HG02571 (cell line): ENCODE results near the gene ALS2.
A peak's percentile ranks its signal among the peaks of the same experiment; 100 is the strongest.
"Not testable (repeated sequence)": the region's sequence is repeated elsewhere in the genome, so short reads cannot be mapped to it uniquely, and the experiment has no call there.

Experiments
- ATAC-seq: cut with Tn5 transposase; IDR thresholded peaks from one replicate; pipeline ENCODE4 v1.9.1; 2021; ENCODE audit warnings: mild to moderate bottlenecking, moderate library complexity; ENCODE audit not compliant: unreplicated experiment

The ALS2 gene

DNA sequence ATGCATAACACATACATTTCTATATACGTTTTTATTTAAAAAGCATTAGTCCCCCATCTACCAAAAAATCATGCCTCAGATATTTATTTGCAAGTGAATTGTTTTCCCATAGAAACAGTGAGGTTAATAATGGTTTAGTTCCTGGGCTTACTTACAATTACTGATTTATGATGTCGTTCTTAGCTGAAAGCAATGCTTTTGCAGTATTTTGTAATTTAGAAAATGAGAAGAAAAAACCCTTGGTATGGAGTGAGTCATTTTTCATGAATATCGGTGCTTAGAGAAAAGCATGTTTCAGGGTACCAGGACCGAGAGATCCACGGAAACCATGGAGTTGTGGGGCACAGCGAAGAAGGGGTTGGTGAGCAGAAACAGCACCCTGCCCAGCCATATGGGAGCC lies 13.6 kb upstream of the ALS2 start:
- ATAC-seq, result no peak

DNA sequence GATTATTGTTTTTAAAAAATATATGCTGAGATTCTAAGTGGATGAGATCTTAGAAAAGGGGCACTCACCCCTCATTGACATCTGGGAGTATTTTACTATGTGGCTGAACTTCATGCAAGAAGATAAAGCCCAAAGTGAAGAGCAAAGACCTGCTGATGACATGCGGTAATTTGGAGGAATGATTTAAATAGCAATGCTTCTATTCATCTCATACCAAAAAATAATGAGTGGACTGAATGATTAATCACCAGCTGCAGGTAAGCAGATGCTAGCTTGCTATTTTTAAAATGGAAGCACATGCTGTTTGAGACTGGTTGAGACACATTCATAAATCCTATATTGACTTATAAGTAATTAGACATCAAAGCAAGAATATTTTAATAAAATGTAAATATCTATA lies 12.9 kb upstream of the ALS2 start:
- no peak for ATAC-seq

DNA sequence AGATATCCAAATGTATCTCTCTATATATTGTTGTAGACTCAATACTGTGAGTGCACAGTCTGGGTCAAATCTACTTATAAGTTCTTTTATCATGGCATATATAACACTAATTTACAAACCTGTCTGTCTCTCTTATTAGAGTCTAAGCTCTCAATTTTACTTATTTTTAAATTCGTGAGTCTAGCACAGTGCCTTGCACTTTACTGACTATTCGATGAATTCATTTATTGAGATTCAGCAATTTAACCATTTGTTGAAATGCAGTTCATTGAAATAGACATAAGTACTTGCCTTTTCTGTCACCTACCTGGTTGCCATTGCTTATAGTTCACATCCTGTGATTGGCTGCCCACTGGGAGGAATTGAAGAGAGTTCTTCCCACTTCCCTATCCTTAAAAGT lies 10.3 kb upstream of the ALS2 start:
- no peak for ATAC-seq

DNA sequence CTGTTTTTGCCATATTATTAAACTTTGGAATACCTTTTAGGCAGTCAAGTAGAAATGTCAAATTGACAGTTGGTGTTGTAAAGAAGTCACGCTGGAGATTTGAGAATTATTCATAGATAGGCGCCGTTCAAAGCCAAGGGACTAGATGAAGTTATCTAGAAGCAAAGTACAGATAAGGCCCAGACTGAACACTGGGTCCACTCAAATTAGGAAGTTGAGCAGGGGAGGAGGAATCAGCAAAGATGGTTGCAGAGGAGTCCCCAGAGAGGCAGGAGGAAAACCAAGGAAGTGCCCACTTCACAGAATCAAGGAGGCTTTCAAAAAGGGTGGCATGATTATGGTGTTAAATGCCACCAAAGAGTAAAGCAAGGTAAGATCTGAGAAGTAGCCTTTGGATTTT lies 9.6 kb upstream of the ALS2 start:
- ATAC-seq, result no peak

DNA sequence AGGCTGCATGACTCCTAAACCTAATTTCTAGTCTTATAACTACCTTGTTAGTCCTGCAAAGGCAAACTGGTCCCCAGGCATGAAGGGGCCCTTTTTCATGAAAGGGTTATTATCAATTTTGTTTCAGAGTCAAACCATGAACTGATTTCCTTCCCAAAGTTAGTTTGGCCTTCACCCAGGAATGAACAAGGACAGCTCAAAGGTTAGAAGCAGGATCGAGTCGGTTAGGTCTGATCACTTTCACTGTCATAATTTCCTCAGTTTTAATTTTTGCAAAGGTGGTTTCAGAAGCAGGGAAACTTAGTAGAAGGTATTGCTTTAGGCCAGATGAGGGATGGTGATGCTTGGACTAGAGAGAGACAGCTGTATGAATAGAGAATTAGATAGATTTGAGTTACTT lies 8.7 kb upstream of the ALS2 start:
- ATAC-seq, result no peak

DNA sequence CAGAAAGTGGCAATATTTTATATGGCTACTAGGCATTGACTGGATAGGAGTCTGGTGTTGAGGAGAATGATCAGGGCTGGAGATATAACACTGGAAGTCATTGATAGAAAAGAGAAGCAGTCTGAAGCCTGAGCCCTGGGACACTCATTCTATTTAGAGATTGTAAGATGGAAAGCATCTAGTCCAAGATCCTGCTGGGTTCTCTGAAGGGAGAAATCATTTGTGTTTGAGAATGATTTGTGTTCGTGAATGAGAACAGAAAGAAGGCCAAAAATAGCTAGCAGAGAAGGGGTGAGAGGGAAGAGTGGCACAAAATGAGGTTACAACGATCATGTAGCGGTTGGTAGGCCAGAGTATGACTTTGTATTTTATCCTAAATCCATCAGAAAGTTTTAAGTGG lies 7.6 kb upstream of the ALS2 start:
- no peak for ATAC-seq

DNA sequence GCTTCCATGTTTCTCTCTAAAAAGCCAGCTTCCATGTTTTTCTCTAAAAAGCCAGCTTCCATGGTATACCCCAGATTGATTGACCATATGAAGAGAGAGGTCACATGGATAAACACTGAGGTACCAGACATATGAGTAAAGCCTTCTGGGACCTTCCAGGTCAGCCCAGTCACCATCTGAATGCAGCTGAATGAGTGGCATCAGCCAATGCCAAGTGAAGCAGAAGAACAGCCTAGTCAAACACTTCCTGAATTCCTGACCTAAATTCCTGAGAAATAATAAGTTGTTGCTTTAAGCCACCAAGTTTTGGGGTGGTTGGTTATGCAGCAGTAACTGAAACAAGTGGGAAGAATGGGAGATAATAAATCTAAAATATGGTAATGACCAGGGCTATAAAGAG lies 5.7 kb upstream of the ALS2 start:
- no peak for ATAC-seq

DNA sequence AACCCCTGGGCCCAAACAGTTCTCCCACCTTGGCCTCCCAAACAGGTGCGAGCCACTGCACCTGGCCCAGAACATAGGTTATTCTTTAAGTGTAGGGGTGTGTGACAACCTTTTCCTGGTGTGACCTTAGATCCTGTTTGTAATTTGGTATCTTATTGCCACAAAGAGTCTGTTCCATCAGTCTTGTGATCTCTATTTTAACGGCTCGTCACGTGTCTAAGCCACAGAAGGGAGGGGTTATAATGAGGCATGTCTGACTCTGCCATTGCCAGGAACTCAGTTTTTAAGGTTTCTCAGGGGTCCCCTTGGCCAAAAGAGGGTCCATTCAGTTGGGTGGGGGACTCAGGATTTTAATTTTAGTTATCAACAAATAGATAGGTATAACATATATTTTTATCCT lies 4.4 kb upstream of the ALS2 start:
- no peak for ATAC-seq

DNA sequence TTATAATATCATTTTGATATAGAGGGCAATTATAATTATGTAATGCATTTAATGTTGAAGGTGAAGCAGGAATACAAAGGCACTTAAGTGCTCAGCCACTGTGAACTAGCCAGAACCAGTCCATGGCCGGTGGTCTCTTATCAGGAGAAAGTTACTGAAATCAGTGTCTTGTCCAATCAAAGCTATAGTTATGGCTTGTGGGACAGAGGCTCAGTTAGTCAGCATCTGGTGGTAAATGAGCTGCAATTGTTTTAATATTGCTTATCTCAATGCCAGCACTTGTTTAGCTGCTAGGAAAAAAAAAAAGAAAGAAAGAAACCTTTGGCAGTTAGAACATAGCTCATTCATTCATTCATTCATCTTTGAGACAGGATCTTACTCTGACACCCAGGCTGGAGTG lies 3.8 kb upstream of the ALS2 start:
- no peak for ATAC-seq

DNA sequence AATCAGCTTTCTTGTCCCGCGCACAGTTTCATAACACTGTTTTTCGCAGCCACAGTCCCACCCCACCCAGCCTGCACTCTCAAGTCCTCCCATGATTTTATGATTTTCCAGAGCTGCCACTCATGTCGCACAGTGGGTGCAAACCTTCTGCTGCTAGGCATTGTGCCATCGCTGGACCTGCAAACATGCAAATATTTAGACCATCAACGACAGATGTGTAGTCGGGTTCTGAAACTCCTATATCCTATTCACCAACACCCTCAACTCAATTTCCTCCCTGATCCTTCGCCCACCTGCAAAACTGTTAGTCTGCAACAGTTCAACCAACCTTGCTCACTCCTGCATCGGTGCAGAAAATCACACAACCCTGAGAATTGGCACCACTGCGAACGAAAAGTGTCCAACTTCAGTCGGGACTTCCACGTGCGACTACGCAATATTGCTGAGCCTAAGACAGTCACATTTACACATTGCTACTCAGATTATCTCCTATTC lies 871 bp upstream of the ALS2 start:
- ATAC-seq, result peak; percentile 1

DNA sequence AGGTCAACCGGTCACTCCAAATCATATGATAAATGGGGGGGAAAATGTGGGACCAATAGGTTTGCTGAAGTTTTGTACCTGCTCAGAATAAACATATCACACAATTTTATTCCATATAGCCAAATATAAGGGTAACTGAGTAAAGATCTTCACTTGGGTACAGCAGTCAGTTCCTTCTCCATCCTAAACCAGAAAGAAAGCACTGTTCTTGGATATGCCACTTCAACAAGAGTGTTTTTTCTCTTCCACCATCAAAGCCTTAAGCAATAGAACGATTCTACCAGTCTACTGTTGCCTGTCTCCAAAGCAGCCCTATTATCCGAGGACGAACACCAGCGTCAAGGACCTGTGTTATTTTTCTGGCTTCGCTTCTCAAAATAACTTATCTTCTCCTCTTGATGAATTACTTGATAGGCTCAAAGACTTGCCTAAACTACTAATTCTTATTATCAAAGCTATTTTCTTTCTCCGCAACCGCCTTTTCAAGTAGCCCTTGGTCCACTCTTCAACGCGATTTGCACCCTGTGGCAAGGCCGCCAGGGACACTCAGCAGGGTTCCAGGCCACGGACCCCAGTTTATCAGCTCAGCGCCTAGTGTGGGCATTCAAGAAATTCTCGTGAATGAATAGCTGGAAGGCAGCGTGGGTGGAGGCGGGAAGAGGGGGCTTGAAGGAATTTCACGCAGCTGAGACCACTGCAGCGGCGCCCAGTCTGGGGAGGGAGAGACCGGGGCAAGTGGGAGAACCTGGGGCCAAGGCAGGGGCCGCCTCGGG lies 646 bp downstream of the ALS2 start:
- ATAC-seq, result peak; percentile 2

DNA sequence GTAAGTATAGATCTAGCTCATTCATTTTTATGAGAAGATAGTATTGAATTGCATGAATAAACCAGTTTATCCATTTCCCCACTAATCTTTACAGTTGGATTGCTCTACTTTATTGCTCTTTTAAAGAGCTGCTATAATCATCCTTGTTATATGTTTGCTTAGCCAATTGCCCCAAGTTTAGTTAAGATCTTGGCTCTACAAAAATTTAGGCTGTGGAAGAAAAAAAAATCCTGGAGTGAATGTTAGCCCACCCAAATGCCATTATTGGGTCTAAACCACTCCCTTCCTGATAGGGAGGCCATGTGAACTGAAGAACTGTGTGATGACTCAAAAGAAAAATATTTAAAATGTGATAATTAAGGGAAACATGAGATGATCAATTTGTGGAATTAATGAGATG lies 2.9 kb downstream of the ALS2 start:
- no peak for ATAC-seq

DNA sequence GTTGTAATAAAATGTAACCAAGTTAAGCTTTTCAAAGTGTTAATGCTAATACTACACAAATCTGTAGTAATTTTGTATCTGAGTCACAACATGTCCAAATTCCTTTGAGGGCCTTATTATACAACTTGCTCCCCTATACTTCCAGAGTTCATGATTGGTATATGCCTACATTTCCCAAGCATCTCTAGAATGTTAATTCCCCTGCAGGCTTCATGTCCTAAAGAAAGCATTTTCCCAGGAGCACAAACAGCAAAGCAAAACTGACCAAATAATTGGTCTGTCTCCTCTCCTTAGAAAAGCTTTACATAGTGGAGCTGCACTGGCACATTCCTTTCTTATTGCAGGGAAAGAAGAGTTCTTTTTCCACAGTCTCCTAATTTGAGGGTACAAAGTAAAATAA lies 3.7 kb downstream of the ALS2 start:
- no peak for ATAC-seq

DNA sequence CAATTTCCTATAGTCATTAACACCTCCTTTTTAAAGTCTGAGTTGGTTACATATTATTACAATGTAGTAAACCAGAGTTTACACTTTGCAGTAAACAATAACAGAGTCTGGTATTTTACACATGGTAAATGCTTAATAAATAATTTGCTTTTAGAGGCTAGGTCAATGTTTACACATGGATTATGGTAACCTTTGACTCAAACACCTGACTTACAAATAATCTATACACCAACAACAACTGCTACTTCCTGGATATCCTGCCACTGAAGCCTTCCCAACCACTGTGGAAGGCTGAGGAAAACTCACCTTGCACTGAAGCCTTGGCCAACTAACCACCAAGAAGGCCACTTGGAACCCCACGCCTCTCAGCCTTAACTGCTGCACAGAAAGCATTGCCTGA lies 5.4 kb downstream of the ALS2 start:
- no peak for ATAC-seq

DNA sequence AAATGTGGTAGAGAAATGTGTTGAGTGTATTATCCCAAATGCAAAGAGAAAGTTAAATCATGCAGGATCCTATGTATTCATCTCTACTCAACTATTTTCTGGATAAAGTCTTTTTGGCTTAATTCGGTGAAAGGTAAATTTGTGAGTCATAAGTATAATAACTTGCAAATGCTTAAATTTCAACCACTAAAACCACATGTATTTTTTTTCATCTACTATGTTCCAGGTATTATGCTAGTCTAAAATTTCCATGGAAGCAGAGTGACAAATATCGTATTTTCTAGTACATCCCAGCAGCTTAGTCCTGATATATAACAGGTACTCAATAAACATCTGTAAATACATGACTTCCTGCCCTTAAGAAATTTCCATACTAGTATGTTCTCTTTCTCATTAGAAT lies 6.2 kb downstream of the ALS2 start:
- no peak for ATAC-seq

DNA sequence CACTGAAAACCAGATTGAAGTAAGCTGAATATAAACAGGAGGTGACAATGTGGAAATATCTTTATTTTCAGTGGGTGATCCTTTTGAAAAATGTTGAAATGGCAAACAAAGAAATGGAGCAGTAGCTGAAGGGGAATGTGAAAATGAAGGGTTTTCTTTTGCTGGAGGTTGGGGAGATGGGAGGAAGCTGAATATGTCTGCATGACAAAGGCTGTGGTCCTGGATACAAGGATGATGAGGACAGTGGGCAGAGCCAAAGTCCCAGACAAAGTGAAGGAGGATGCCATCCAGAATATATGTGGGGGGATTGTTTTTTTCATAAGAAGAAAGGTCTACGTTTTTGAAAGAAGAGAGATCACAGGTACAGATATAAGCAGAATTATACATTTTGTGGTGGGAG lies 6.7 kb downstream of the ALS2 start:
- ATAC-seq, result no peak

DNA sequence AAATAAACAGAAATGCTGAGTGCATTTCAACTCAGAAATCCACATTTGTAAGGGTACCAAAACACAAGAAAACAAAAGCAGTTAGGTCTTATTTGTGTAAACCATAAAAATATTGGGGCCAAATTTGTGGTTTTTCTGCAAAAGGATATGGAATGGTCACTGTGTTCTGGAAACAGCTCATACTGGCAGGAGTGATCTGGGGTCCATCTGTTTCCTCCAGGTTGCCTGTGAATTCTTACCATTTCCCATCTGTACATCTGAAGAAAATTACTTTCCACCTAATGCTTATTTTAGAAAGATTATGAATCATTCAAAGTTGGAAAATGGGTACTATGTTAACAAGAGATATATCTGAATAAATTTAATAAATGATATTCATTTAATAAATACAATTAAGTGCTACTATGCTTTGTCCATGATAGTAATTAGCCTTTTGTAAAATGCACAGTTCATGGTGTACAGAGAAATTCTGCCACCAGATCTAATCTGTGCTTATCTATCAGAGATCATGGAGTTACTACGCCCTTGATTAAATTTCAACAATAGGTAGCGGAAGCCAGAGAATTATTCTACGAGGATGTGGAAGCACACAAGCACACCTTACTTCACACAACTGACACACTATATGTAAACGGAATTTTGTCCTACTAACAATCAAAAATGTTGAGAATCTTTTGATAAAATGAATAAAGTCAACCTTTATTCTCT lies 10.9 kb downstream of the ALS2 start:
- ATAC-seq, result no peak

DNA sequence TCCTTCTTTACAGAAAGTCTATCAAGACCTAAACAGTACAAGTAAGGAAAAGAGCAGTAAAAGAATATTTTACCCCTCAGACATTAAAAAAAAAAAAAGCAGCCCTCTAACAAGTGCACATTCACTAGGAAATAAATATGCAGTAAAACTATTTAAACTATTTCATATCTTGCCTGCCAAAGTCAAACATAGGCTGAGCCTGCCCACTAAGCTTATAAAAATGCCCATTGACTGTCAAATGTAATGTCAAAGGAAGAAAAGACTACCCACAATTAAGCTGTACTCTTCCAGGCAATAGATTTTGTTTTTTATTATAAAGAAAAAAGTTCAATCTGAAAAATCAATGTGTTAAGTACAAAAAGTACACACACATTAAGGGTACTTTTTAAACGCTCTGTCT lies 11.8 kb downstream of the ALS2 start:
- no peak for ATAC-seq

DNA sequence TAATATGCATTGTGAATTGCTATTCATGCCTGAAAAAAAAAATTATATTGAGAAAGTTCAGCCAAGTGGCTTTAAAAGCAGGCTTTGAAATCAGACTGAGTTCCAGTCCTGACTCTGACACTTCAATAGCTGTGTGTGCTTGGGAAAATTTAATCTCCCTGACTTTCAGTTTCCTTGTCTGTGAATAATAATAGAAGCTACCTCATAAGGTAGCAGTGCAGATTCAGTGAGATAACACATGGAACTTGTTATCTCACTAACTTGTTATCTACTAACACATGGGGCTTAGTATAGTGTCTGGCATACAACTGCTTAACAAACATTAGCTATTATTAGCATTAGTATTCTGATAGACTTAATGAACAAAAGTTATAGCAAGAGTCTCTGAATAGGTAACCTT lies 14.9 kb downstream of the ALS2 start:
- no peak for ATAC-seq

DNA sequence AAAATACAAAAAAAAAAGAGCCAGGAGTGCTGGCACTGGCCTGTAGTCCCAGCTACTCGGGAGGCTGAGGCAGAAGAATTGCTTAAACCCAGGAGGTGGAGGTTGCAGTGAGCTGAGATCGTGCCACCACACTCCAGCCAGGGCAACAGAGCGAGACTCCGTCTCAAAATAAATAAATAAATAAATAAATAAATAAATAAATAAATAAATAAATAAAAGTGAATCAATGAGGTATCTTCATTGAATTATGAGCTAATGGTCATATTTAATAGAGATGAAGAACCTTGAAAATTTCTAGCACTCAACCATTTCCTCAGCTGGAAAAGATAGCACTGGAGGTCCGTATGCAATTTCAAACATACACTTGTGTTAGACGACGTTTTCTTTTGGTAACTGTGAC lies 16.3 kb downstream of the ALS2 start:
- ATAC-seq, result not testable (repeated sequence)

DNA sequence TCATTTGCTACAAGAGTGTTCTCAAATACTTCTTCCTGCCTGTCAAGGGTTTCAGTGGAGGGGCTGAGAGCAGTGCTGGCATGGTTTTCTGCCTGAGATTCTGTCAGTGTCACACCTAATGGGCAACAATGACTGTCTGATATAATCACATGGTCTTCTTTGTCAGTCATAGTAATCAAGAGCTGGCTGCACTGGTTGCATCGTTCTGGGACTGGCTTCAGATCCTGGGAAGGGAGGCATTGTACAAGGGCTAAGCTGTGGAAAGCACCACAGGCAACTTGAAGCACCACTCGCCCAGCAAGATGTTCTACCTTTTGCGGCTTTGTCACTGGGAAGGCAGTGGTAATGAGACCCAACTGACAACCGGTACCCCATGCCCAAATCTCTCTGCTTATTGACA lies 19.6 kb downstream of the ALS2 start:
- ATAC-seq, result no peak

DNA sequence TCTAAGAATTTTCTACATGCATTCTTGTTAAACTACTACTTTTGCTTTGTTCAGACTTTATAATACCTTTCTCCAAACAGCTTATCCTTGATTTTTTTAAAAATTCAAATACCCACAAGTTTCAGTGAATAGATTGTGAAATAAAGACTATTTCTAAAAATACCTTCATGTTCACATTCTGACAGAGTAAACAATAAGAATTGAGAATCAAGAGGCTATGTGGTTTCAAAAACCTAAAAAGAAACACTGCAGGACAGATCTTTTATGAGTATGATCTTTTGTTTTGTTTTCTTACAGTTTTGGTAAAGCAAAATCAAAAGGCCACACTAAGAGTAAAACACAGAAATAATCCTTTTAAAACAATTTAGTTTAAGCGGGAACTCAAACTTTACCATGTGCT lies 21.2 kb downstream of the ALS2 start:
- no peak for ATAC-seq

DNA sequence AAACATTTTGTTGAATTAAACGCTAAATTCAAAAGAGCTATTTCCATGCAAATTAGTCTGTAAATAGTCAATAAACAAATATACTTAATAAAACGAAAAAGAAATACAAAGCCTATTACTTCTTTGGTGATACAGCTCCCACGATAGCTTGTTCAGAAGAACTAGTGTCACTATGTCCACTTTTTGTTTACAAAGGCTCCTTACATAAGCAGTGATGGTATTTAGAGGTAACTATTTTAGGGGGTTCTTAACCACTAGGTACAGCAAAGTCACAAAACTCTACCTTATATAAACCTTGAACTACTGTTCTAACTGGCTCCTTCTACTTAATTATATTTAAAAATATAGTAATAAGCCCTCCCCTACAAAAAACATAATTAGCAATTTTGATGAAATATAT lies 21.9 kb downstream of the ALS2 start:
- ATAC-seq, result no peak
